ENCODE results near the gene CACNA1B.
"Not testable (repeated sequence)": the region's sequence is repeated elsewhere in the genome, so short reads cannot be mapped to it uniquely, and the experiment has no call there.

Gene CACNA1B

GRCh38 chr9:138104251-138105122 is 226.9 kb downstream of the CACNA1B start:
- H3K4me3 ChIP-seq (replicated peaks; ENCODE audit: low read depth, low read length) = no peak overlapping the region
- no peak for TF ChIP-seq CTCF (IDR thresholded peaks at IDR 0.05; ENCODE audit: low read depth, low read length, missing control alignments)
- no peak for DNase-seq (ENCODE audit: extremely low read depth, low read depth)

- DNase-seq (ENCODE audit: extremely low read depth, low read depth) = no peak
- H3K4me3 ChIP-seq (replicated peaks; ENCODE audit: low read depth, low read length) = no peak overlapping the region
- TF ChIP-seq CTCF (IDR thresholded peaks at IDR 0.05; ENCODE audit: low read depth, low read length, missing control alignments) = no peak
These were observed 227.5 kb downstream of the CACNA1B start for GRCh38 chr9:138105123-138105415.

GRCh38 chr9:138105561-138106505 is 228.3 kb downstream of the CACNA1B start:
- no peak overlapping the region for H3K4me3 ChIP-seq (replicated peaks; ENCODE audit: low read depth, low read length)
- no peak for TF ChIP-seq CTCF (IDR thresholded peaks at IDR 0.05; ENCODE audit: low read depth, low read length, missing control alignments)
- DNase-seq (ENCODE audit: extremely low read depth, low read depth) = no peak

GRCh38 chr9:138107039-138107438 is 229.5 kb downstream of the CACNA1B start:
- DNase-seq (ENCODE audit: extremely low read depth, low read depth); H3K4me3 ChIP-seq (replicated peaks; ENCODE audit: low read depth, low read length): not testable (repeated sequence)

GRCh38 chr9:138111607-138112006 is 234.0 kb downstream of the CACNA1B start:
- TF ChIP-seq CTCF (IDR thresholded peaks at IDR 0.05; ENCODE audit: low read depth, low read length, missing control alignments) = no peak
- DNase-seq (ENCODE audit: extremely low read depth, low read depth) = no peak
- no peak overlapping the region for H3K4me3 ChIP-seq (replicated peaks; ENCODE audit: low read depth, low read length)

GRCh38 chr9:138112090-138112748 is 234.6 kb downstream of the CACNA1B start:
- H3K4me3 ChIP-seq (replicated peaks; ENCODE audit: low read depth, low read length) = no peak overlapping the region
- DNase-seq (ENCODE audit: extremely low read depth, low read depth) = no peak
- TF ChIP-seq CTCF (IDR thresholded peaks at IDR 0.05; ENCODE audit: low read depth, low read length, missing control alignments) = no peak
